HepG2 (cell line): ENCODE measurements around the gene ZNF644. TPM values are rescaled to one million over a fixed set of nuclear protein-coding genes. Genes with fewer than 3 reads are reported as not detected.

Experiments used
- ARNT ChIP-seq: fragments of 450-650 bp; IDR thresholded peaks from 2 replicates; pipeline ENCODE4 v1.6.1; 2017
- ARNT2 ChIP-seq: sonication (generic); formaldehyde crosslinking; IDR thresholded peaks from 2 replicates; pipeline ENCODE4 v1.8.0; 2022; ENCODE audit warnings: mild to moderate bottlenecking, low read depth, missing genetic modification reagents, moderate library complexity
- FOXJ3 ChIP-seq: sonication (generic); formaldehyde crosslinking; IDR thresholded peaks from 2 replicates; pipeline ENCODE4 v1.4.0; 2020; ENCODE audit warnings: missing genetic modification reagents, mild to moderate bottlenecking, borderline replicate concordance
- HOXD1 ChIP-seq: sonication (generic); formaldehyde crosslinking; IDR thresholded peaks from 2 replicates; pipeline ENCODE4 v1.5.0; 2020; ENCODE audit warnings: missing genetic modification reagents
- KLF15 ChIP-seq: sonication (generic); formaldehyde crosslinking; IDR thresholded peaks from 2 replicates; pipeline ENCODE4 v1.8.1; 2023; ENCODE audit warnings: borderline replicate concordance, mild to moderate bottlenecking, inconsistent platforms, missing genetic modification reagents, mixed read lengths
- MAFG ChIP-seq: sonication (generic); formaldehyde crosslinking; IDR thresholded peaks from 2 replicates; pipeline ENCODE4 v1.5.1; 2020; ENCODE audit warnings: mild to moderate bottlenecking, missing genetic modification reagents
- MTERF4 ChIP-seq: sonication (generic); formaldehyde crosslinking; IDR thresholded peaks from 2 replicates; pipeline ENCODE4 v1.8.0; 2023; ENCODE audit warnings: mild to moderate bottlenecking, missing genetic modification reagents
- NFATC3 ChIP-seq: sonication (generic); formaldehyde crosslinking; IDR thresholded peaks from 2 replicates; pipeline ENCODE4 v1.5.1; 2020; ENCODE audit warnings: mild to moderate bottlenecking, missing genetic modification reagents
- PAX8 ChIP-seq: sonication (generic); formaldehyde crosslinking; IDR thresholded peaks from 2 replicates; pipeline ENCODE4 v1.8.0; 2022; ENCODE audit warnings: mild to moderate bottlenecking, missing genetic modification reagents, borderline replicate concordance
- RELA ChIP-seq: sonication (generic); formaldehyde crosslinking; IDR thresholded peaks from 2 replicates; pipeline ENCODE4 v1.4.0; 2020; ENCODE audit warnings: missing genetic modification reagents
- RFX1 ChIP-seq: fragments of 450-650 bp; IDR thresholded peaks from 2 replicates; pipeline ENCODE4 v1.6.1; 2017
- SOX6 ChIP-seq, 2 experiments: fragments of 450-650 bp in 1 of 2; sonication (generic) in 1 of 2; formaldehyde crosslinking in 1 of 2; IDR thresholded peaks; 2 replicates each; pipeline versions ENCODE4 v1.4.0 to v1.6.1; 2017 to 2020; ENCODE audit warnings: antibody characterized with exemption in 1 of 2, mild to moderate bottlenecking in 1 of 2, missing genetic modification reagents in 1 of 2
- XBP1 ChIP-seq: sonication (generic); formaldehyde crosslinking; IDR thresholded peaks from 2 replicates; pipeline ENCODE4 v1.5.0; 2020; ENCODE audit warnings: missing genetic modification reagents
- ZBTB21 ChIP-seq: sonication (generic); formaldehyde crosslinking; IDR thresholded peaks from 2 replicates; pipeline ENCODE4 v1.4.0; 2020; ENCODE audit warnings: missing genetic modification reagents
- ZMYM2 ChIP-seq: sonication (generic); formaldehyde crosslinking; IDR thresholded peaks from 2 replicates; pipeline ENCODE4 v1.8.0; 2022; ENCODE audit warnings: mild to moderate bottlenecking, missing genetic modification reagents
- ZMYM4 ChIP-seq: sonication (generic); formaldehyde crosslinking; IDR thresholded peaks from 2 replicates; pipeline ENCODE4 v1.8.1; 2023; ENCODE audit warnings: mild to moderate bottlenecking, missing genetic modification reagents
- ZNF230 ChIP-seq: sonication (generic); formaldehyde crosslinking; IDR thresholded peaks from 2 replicates; pipeline ENCODE4 v1.4.0; 2020; ENCODE audit warnings: mild to moderate bottlenecking, missing genetic modification reagents
- ZNF407 ChIP-seq: sonication (generic); formaldehyde crosslinking; IDR thresholded peaks from one replicate; pipeline ENCODE4 v1.5.1; 2020; ENCODE audit warnings: mild to moderate bottlenecking, missing genetic modification reagents; ENCODE audit errors: not compliant biosample characterization
- ZNF558 ChIP-seq: sonication (generic); formaldehyde crosslinking; IDR thresholded peaks from 2 replicates; pipeline ENCODE4 v1.9.0; 2022; ENCODE audit warnings: mild to moderate bottlenecking, missing genetic modification reagents, borderline replicate concordance
- ZNF703 ChIP-seq: sonication (generic); formaldehyde crosslinking; IDR thresholded peaks from 2 replicates; pipeline ENCODE4 v1.5.1; 2020; ENCODE audit warnings: missing genetic modification reagents, mild to moderate bottlenecking, moderate library complexity, borderline replicate concordance
- ZNF746 ChIP-seq: sonication (generic); formaldehyde crosslinking; IDR thresholded peaks from 2 replicates; pipeline ENCODE4 v1.8.0; 2022; ENCODE audit warnings: mild to moderate bottlenecking, missing genetic modification reagents
- ZNF773 ChIP-seq: sonication (generic); formaldehyde crosslinking; IDR thresholded peaks from 2 replicates; pipeline ENCODE4 v1.4.0; 2020; ENCODE audit warnings: missing genetic modification reagents, borderline replicate concordance
- polyA plus RNA-seq, 8 experiments: library from polyadenylated mRNA; depleted of rRNA in 3 of 8; stranded (reverse) in 7 of 8; unstranded in 1 of 8; fragments of >200 nt; fragmentation: Illumina TruSeq in 4 of 8; extraction: Trizol in 4 of 8; gene quantifications; 2 replicates each; pipeline versions ENCODE4 v1.2.1 to v1.2.3, GENCODE V29; 2011 to 2016; ENCODE audit warnings: low read depth in 4 of 8, missing spikeins in 1 of 8, mixed read lengths in 1 of 8; ENCODE audit not compliant: insufficient read depth in 1 of 8
- total RNA-seq, 5 experiments: library from RNA; depleted of rRNA; stranded (reverse); fragments of >200 nt; fragmentation: Illumina TruSeq; extraction: Trizol; gene quantifications; 2 replicates each; pipeline ENCODE4 v1.2.3, GENCODE V29; 2016; ENCODE audit warnings: low read depth in 1 of 5

The ZNF644 gene
- total and polyA plus RNA-seq, 2 of the 13 experiments (the other 11 are each of a cell fraction or from before 2014, with no cell fraction given): 17.7 to 51.7 TPM

GRCh38 chr1:91026320-91026719 lies 4.5 kb upstream of the ZNF644 start (continued):
- TF ChIP-seq ARNT (no peak), MAFG (CRISPR knock-in tag) (no peak), ZNF558 (no peak), ARNT2 (CRISPR knock-in tag) (no peak), XBP1 (CRISPR knock-in tag) (no peak), RFX1 (no peak), ZNF773 (CRISPR knock-in tag) (no peak), ZMYM2 (CRISPR knock-in tag) (no peak), ZNF407 (CRISPR knock-in tag) (no peak), ZBTB21 (CRISPR knock-in tag) (no peak), SOX6 (IDR thresholded peaks at IDR 0.05) (no peak), SOX6 (CRISPR knock-in tag; IDR thresholded peaks at IDR 0.05) (peak; percentile 63), ZNF703 (CRISPR knock-in tag) (no peak), ZNF746 (CRISPR knock-in tag) (no peak), KLF15 (no peak), NFATC3 (no peak), ZMYM4 (no peak), PAX8 (CRISPR knock-in tag) (no peak), MTERF4 (no peak), ZNF230 (CRISPR knock-in tag) (no peak), RELA (CRISPR knock-in tag) (no peak), FOXJ3 (CRISPR knock-in tag) (no peak), HOXD1 (CRISPR knock-in tag) (no peak)
